NCI-H524 treated with DMSO at 0.1 percent for 48 hours (cell line): ENCODE results near the gene RIMKLA.

Experiments used
- DNase-seq: peaks from one replicate; lab custom pipeline; 2025; lab: John Stamatoyannopoulos, UW

The RIMKLA gene

GRCh38 chr1:42380586-42381279 is at the start of gene RIMKLA:
Gene RIMKLA (plus strand): TSS chr1:42380792. CDS start chr1:42380935, 143 bp downstream.
- DNase-seq = no peak

- no peak for DNase-seq
These were observed 47.7 kb upstream of the RIMKLA start for GRCh38 chr1:42332877-42333276.

GRCh38 chr1:42333662-42334239 is 46.8 kb upstream of the RIMKLA start:
- DNase-seq = no peak

- DNase-seq = peak; percentile 31
These were observed 46.1 kb upstream of the RIMKLA start for GRCh38 chr1:42334240-42335049.

GRCh38 chr1:42335050-42335808 is 45.4 kb upstream of the RIMKLA start, which contains the start of gene FOXJ3:
Gene FOXJ3 (minus strand): TSS chr1:42335235. CDS start chr1:42311093, 24,142 bp downstream.
- peak; percentile 50 for DNase-seq

GRCh38 chr1:42335809-42336518 is 44.6 kb upstream of the RIMKLA start:
- no peak for DNase-seq

- no peak for DNase-seq
These were observed 43.6 kb upstream of the RIMKLA start for GRCh38 chr1:42336978-42337377.

GRCh38 chr1:42340093-42340492 is 40.5 kb upstream of the RIMKLA start:
- DNase-seq = no peak

- no peak for DNase-seq
These were observed 39.7 kb upstream of the RIMKLA start for GRCh38 chr1:42340901-42341300.

- DNase-seq = no peak
These were observed 37.5 kb upstream of the RIMKLA start for GRCh38 chr1:42343049-42343448.

GRCh38 chr1:42348498-42348897 is 32.1 kb upstream of the RIMKLA start:
- DNase-seq = peak; percentile 17

- DNase-seq = no peak
These were observed 30.5 kb upstream of the RIMKLA start for GRCh38 chr1:42350086-42350485.

GRCh38 chr1:42358791-42359190 is 21.8 kb upstream of the RIMKLA start:
- DNase-seq = no peak

- no peak for DNase-seq
These were observed 21.1 kb upstream of the RIMKLA start for GRCh38 chr1:42359466-42359865.

GRCh38 chr1:42364089-42364488 is 16.5 kb upstream of the RIMKLA start:
- no peak for DNase-seq

GRCh38 chr1:42364542-42364941 is 16.1 kb upstream of the RIMKLA start:
- DNase-seq = no peak

- no peak for DNase-seq
These were observed 15.5 kb upstream of the RIMKLA start for GRCh38 chr1:42365118-42365517.

- DNase-seq = no peak
These were observed 12.3 kb upstream of the RIMKLA start for GRCh38 chr1:42368096-42368795.

GRCh38 chr1:42369471-42369870 is 11.1 kb upstream of the RIMKLA start:
- no peak for DNase-seq

- DNase-seq = no peak
These were observed 9.6 kb upstream of the RIMKLA start for GRCh38 chr1:42370876-42371549.
